ENCODE data around the gene SOS1.

Gene SOS1

DNA sequence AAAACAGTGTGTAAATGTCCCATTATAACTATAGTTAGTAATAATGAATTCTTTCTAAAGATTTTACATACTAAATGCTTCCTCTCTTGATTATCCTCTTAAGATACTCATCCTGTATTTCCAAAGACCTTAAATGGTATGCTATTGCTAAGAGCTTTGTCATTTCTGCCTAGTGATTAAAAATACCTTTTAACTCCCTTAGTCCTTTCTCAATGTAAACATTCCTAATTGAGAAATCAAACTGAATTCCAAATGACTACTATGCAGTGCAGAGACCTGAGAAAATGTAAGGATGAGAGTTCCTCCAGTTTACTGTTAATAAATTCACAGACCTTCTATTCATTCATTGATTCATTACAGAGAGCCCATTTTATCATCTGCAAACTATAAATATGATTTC, 86.9 kb downstream of the SOS1 start:
- no peak for DNase-seq (ENCODE audit: low read depth)

DNA sequence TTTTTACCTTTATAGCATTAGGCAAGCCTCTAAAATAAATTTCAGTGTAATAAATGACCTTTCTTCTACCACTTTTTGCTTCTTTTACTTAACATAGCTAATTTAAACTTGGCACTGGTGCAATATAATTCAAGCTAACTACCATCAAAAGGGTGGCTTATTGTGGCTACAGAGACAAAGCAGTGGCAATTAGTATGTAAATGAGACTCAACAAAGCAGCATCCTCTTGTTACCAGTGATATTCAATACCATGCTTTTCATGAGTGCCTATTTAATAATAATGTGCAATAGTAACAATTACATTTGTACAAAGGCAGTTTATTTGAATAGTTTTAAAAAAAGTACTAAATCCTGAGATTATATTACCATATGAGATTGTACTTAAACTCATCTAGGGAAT, 93.4 kb downstream of the SOS1 start:
- TF ChIP-seq, protein P1, sequence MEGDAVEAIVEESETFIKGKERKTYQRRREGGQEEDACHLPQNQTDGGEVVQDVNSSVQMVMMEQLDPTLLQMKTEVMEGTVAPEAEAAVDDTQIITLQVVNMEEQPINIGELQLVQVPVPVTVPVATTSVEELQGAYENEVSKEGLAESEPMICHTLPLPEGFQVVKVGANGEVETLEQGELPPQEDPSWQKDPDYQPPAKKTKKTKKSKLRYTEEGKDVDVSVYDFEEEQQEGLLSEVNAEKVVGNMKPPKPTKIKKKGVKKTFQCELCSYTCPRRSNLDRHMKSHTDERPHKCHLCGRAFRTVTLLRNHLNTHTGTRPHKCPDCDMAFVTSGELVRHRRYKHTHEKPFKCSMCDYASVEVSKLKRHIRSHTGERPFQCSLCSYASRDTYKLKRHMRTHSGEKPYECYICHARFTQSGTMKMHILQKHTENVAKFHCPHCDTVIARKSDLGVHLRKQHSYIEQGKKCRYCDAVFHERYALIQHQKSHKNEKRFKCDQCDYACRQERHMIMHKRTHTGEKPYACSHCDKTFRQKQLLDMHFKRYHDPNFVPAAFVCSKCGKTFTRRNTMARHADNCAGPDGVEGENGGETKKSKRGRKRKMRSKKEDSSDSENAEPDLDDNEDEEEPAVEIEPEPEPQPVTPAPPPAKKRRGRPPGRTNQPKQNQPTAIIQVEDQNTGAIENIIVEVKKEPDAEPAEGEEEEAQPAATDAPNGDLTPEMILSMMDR (IDR thresholded peaks at IDR 0.05; ENCODE audit: control insufficient read depth, extremely low read depth, insufficient read depth), result no peak
- H3K4me3 ChIP-seq (ENCODE audit: low read depth, low read length), result no peak overlapping the region
- no peak for DNase-seq (ENCODE audit: low read depth)

More for the DNA sequence above, 86.9 kb downstream of the SOS1 start:
- TF ChIP-seq, protein P1 (IDR thresholded peaks at IDR 0.05; ENCODE audit: control insufficient read depth, extremely low read depth, insufficient read depth), result no peak
- H3K4me3 ChIP-seq (ENCODE audit: low read depth, low read length), result no peak overlapping the region

DNA sequence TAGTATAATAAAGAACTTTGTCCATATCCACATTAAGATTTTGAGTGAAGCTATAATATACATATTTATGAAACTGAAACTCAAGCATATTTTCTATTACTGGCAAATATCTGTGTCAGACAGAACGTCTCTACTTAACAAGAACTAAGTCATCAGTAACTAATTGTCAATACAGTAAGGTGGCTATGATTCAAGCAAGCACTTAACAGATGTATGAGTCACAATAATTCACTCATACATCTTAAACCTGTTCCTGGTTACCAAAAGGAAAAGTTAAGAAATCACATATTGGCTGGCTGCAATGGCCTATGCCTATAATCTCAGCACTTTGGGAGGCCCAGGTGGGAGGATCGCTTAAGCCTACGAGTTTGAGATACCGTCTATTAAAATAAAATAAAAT, 96.0 kb downstream of the SOS1 start:
- TF ChIP-seq, protein P1 (IDR thresholded peaks at IDR 0.05; ENCODE audit: control insufficient read depth, extremely low read depth, insufficient read depth), result no peak
- no peak overlapping the region for H3K4me3 ChIP-seq (ENCODE audit: low read depth, low read length)
- no peak for DNase-seq (ENCODE audit: low read depth)

DNA sequence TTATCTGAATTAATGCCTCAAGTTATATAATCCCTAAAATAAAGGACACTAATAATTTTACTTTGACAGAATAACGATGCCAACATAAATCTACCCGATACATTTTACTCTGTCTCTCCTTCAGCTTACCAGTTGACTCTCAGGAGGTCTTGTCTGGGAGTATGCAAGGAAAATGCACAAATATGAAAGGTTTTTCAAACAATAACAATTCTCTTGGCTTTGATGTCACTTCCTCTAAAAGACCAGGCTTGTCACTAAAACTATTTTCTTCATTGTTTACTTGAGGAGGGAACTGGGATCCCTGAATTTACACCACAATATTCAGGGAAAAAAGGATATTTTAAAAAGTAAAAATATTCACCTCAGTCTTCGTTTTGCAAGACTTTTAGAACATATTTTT, 97.2 kb downstream of the SOS1 start:
- H3K4me3 ChIP-seq (ENCODE audit: low read depth, low read length), result no peak overlapping the region
- no peak for DNase-seq (ENCODE audit: low read depth)
- TF ChIP-seq, protein P1 (IDR thresholded peaks at IDR 0.05; ENCODE audit: control insufficient read depth, extremely low read depth, insufficient read depth), result no peak

DNA sequence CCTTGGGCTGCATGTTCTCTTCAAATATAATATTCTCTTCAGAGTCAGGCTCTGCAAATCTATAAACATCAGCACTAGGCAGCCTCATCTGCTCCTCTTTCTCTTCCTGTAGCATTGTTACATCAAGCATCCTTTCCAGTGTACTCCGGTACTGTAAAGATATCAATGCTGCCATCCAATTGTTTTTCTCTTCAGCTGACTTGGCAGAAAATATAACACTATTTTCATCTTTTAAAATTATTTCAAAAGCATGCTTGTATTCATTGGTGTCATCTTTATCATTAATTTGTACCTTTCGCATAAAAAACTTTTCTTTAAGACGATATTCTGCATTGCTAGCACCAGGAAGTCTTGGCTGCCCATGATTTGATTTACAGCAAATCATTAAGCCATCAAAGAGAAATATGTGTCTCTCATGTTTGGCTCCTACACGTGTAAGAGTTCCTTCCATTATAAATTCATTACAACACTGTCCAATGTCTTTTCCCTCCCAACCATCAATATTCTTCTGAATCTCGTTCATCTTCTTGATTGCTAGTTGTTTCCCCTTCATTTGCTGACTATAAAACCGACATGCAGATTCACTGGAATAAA, 98.1 kb downstream of the SOS1 start:
- TF ChIP-seq, protein P1 (IDR thresholded peaks at IDR 0.05; ENCODE audit: control insufficient read depth, extremely low read depth, insufficient read depth), result no peak
- no peak overlapping the region for H3K4me3 ChIP-seq (ENCODE audit: low read depth, low read length)
- no peak for DNase-seq (ENCODE audit: low read depth)

DNA sequence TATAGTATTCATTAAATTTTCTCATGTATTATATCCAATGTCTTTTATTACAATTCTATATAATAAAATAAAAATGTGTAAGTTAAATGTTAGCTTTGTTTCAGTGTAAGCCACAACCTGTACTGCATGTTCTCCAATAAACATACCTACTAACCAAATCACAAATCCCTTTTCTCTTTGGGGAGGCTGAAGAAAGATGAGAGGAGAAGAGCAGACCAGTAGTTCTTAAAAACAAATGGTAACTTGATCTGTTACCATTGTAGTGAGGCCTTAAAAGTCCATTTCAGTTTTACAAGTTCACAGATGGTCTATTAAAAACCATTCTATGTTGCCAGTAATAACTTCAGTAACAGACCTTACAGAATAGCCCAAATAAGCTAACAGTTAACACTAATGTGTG, 100.5 kb downstream of the SOS1 start:
- no peak overlapping the region for H3K4me3 ChIP-seq (ENCODE audit: low read depth, low read length)
- peak; percentile 34 for DNase-seq (ENCODE audit: low read depth)
- TF ChIP-seq, protein P1 (IDR thresholded peaks at IDR 0.05; ENCODE audit: control insufficient read depth, extremely low read depth, insufficient read depth), result no peak

DNA sequence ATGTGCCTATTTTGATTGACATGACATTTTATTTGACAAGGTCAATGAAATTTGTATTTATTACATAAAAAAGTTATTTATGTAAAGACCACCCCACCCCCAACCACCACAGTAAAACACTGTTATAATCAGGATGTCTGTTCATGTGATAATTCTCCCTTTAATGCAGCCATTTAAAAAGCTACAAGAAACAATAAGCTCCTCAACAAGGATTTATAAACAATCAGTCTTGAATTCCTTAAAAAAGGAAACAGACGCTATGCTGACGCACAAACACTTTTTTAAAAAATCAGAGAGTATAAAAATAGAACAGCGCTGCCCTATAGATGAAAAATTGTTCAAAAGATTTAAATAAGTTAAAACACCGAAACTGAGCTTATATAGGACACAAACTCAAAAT, 102.2 kb downstream of the SOS1 start:
- no peak for DNase-seq (ENCODE audit: low read depth)
- H3K4me3 ChIP-seq (ENCODE audit: low read depth, low read length), result no peak overlapping the region
- TF ChIP-seq, protein P1 (IDR thresholded peaks at IDR 0.05; ENCODE audit: control insufficient read depth, extremely low read depth, insufficient read depth), result no peak

Measured in LNCaP clone FGC (cell line).